ENCODE measurements around the gene TOMM6.

DNA sequence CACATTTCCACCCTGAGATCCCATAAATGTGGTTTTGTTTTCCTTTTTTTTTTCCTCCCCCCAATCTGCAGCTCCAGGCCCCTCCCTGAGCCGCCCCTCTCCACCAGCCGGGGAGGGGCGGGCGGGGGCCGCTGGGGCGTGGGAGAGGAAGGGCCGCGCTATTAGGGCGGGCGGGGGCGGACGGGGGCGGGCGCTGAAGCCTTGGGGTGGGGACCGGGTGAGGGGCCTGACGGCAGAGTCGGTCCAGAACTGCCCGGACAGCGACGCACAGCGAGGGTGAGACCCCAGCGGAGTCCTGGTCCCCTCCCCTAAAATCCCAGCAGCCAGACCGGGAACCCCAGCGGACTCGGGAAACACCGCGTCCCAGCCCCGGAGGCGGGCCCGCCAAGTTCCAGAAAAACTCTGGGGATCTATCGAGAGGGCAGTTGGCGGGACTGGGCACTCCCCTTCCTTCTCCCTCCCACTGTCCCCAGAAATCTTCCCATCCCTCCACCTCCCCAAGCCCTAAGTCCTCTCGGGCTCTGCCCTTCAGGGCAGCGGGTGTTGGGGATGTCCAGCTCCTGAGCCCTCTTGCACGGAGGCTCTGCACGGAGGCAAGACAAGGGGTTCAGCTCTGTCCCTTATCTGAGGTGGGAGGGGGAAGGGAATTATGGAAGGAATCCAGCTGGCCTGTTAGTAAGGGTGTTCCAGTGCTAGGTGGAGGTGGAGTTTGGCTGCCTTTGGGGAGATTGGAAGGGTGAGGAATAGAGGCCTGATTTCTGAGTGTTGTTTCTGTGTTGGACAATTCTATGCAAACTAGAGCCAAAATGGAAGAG lies 6.7 kb upstream of the TOMM6 start, which contains the start of gene PRICKLE4:
- TF ChIP-seq POLR2A (IDR thresholded peaks at IDR 0.05; ENCODE audit: low read depth, low read length): no peak
- no peak for TF ChIP-seq POLR2AphosphoS5 (IDR thresholded peaks at IDR 0.05; ENCODE audit: low read depth, low read length)
- no peak for TF ChIP-seq TAF1 (IDR thresholded peaks at IDR 0.05; ENCODE audit: low read depth, low read length)
- TF ChIP-seq POU2F2 (IDR thresholded peaks at IDR 0.05; ENCODE audit: low read depth, low read length): no peak
- no peak for TF ChIP-seq SPI1 (IDR thresholded peaks at IDR 0.05; ENCODE audit: low read depth, low read length)

All from GM12891 (cell line).